ENCODE data around the gene CCDC192.

CCDC192 gene

DNA sequence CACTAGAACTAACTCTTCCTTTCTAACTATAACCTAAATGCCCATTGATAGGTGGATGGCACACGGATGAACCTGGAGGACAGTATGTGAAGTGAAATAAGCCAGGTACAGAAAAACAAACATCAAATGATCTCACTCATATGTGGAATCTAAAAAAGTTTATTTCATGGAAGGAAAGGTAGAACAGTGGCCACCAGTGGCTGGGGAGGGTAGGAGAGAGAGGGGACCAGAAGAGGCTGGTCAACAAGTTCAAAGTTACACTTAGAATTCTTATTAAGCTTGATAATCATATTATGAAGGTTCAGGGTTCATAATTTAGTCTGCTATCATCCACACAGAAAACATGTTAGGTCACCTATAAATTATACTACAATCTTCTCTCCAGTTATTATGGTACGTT, 272.8 kb downstream of the CCDC192 start:
- no peak overlapping the region for H3K9ac ChIP-seq (ENCODE audit: insufficient read length, low read depth)
- no peaks in the 10 kb centered on the region for H3K9me3 ChIP-seq (ENCODE audit: insufficient read depth, low read length)
- TF ChIP-seq SUZ12 (IDR thresholded peaks at IDR 0.05; ENCODE audit: extremely low read depth, insufficient read depth, insufficient read length) (no peak), ZNF274 (IDR thresholded peaks at IDR 0.05; ENCODE audit: low read depth, low read length) (no peak), YY1 (IDR thresholded peaks at IDR 0.05; ENCODE audit: insufficient read depth, insufficient read length) (no peak)
- no peak overlapping the region for H3K4me3 ChIP-seq (ENCODE audit: insufficient read length, low read depth)
- H3K27me3 ChIP-seq (ENCODE audit: insufficient read depth, insufficient read length), result no peaks in the 10 kb centered on the region
- H3K36me3 ChIP-seq (ENCODE audit: insufficient read depth, insufficient read length, low read length), result no peaks in the 10 kb centered on the region
- H3K4me1 ChIP-seq (ENCODE audit: insufficient read depth, insufficient read length), result no peaks in the 10 kb centered on the region
- no peak for DNase-seq (ENCODE audit: low read depth, low spot score)

GRCh38 chr5:127976525-127976924, 273.3 kb downstream of the CCDC192 start:
- no peak overlapping the region for H3K4me3 ChIP-seq (ENCODE audit: insufficient read length, low read depth)
- H3K9ac ChIP-seq (ENCODE audit: insufficient read length, low read depth), result no peak overlapping the region
- H3K9me3 ChIP-seq (ENCODE audit: insufficient read depth, low read length), result no peaks in the 10 kb centered on the region
- H3K36me3 ChIP-seq (ENCODE audit: insufficient read depth, insufficient read length, low read length), result no peaks in the 10 kb centered on the region
- no peak for TF ChIP-seq SUZ12 (IDR thresholded peaks at IDR 0.05; ENCODE audit: extremely low read depth, insufficient read depth, insufficient read length)
- TF ChIP-seq ZNF274 (IDR thresholded peaks at IDR 0.05; ENCODE audit: low read depth, low read length), result no peak
- no peak for TF ChIP-seq YY1 (IDR thresholded peaks at IDR 0.05; ENCODE audit: insufficient read depth, insufficient read length)
- H3K27me3 ChIP-seq (ENCODE audit: insufficient read depth, insufficient read length), result no peaks in the 10 kb centered on the region
- H3K4me1 ChIP-seq (ENCODE audit: insufficient read depth, insufficient read length), result no peaks in the 10 kb centered on the region
- no peak for DNase-seq (ENCODE audit: low read depth, low spot score)

DNA sequence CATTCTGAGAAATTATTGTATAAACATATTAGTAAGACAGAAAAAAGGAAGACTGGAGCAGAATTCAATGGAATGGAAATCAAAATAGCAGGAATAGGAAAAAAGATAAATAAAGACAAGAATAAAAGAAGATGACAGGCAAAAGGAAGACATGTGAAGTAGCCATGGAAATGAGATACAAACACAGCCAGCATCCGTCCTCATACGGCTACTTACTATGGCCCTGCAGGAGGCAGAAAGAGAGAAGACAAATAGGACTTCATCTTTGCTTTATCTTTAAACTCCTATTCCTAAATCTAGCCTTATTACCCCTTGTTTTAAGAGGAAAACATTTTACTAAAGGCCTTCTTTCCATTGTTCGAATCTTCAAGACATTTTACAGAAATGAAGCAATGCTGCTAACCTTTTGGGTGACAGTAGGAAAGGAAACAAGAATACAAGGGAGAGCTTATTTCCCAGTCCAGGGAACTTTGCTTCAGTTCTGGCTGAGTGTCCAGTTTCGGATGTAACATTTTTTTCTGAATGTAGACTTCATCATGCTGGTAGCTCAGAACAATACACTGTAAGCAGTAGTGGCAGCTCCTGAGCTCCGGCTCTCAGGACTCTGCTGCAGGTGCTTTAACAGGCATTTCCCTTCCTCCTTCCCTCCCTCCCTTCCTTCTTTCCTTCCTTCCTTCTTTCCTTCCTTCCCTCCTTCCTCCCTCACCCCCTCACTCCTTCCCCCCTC, 274.0 kb downstream of the CCDC192 start:
- Histone ChIP-seq H3K27me3 (ENCODE audit: insufficient read depth, insufficient read length) (no peaks in the 10 kb centered on the region), H3K36me3 (ENCODE audit: insufficient read depth, insufficient read length, low read length) (no peaks in the 10 kb centered on the region), H3K9ac (ENCODE audit: insufficient read length, low read depth) (no peak overlapping the region), H3K9me3 (ENCODE audit: insufficient read depth, low read length) (no peaks in the 10 kb centered on the region), H3K4me3 (ENCODE audit: insufficient read length, low read depth) (no peak overlapping the region), H3K4me1 (ENCODE audit: insufficient read depth, insufficient read length) (no peaks in the 10 kb centered on the region)
- no peak for DNase-seq (ENCODE audit: low read depth, low spot score)
- TF ChIP-seq YY1 (IDR thresholded peaks at IDR 0.05; ENCODE audit: insufficient read depth, insufficient read length) (no peak), ZNF274 (IDR thresholded peaks at IDR 0.05; ENCODE audit: low read depth, low read length) (no peak), SUZ12 (IDR thresholded peaks at IDR 0.05; ENCODE audit: extremely low read depth, insufficient read depth, insufficient read length) (no peak)

GRCh38 chr5:127978738-127979300, 275.6 kb downstream of the CCDC192 start:
- no peak overlapping the region for H3K9ac ChIP-seq (ENCODE audit: insufficient read length, low read depth)
- H3K9me3 ChIP-seq (ENCODE audit: insufficient read depth, low read length), result no peaks in the 10 kb centered on the region
- DNase-seq (ENCODE audit: low read depth, low spot score), result no peak
- H3K4me3 ChIP-seq (ENCODE audit: insufficient read length, low read depth), result no peak overlapping the region
- no peaks in the 10 kb centered on the region for H3K36me3 ChIP-seq (ENCODE audit: insufficient read depth, insufficient read length, low read length)
- no peaks in the 10 kb centered on the region for H3K27me3 ChIP-seq (ENCODE audit: insufficient read depth, insufficient read length)
- no peaks in the 10 kb centered on the region for H3K4me1 ChIP-seq (ENCODE audit: insufficient read depth, insufficient read length)
- TF ChIP-seq ZNF274 (IDR thresholded peaks at IDR 0.05; ENCODE audit: low read depth, low read length), result no peak
- no peak for TF ChIP-seq SUZ12 (IDR thresholded peaks at IDR 0.05; ENCODE audit: extremely low read depth, insufficient read depth, insufficient read length)
- no peak for TF ChIP-seq YY1 (IDR thresholded peaks at IDR 0.05; ENCODE audit: insufficient read depth, insufficient read length)

DNA sequence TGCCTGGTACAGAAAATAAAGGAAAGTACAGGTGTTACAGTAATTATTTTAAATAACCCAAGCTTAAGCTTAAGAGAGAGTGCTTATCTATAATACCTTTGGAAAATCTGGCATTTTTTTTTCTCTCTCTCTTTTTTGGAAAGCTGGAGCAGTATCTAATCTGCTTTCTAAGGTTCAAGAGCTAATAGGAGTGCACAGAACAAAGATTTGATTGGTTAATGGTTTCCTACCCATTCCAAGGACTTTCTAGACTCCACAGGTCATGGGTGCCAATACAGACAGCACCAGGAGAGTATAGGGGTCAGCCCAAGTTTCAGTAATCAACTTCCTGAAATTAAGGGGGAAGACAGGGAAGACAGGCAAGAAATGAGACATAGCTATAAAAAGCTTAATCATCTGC, 276.3 kb downstream of the CCDC192 start:
- H3K9me3 ChIP-seq (ENCODE audit: insufficient read depth, low read length), result no peaks in the 10 kb centered on the region
- no peaks in the 10 kb centered on the region for H3K36me3 ChIP-seq (ENCODE audit: insufficient read depth, insufficient read length, low read length)
- H3K9ac ChIP-seq (ENCODE audit: insufficient read length, low read depth), result no peak overlapping the region
- no peak for DNase-seq (ENCODE audit: low read depth, low spot score)
- H3K27me3 ChIP-seq (ENCODE audit: insufficient read depth, insufficient read length), result no peaks in the 10 kb centered on the region
- no peak overlapping the region for H3K4me3 ChIP-seq (ENCODE audit: insufficient read length, low read depth)
- TF ChIP-seq SUZ12 (IDR thresholded peaks at IDR 0.05; ENCODE audit: extremely low read depth, insufficient read depth, insufficient read length) (no peak), ZNF274 (IDR thresholded peaks at IDR 0.05; ENCODE audit: low read depth, low read length) (no peak), YY1 (IDR thresholded peaks at IDR 0.05; ENCODE audit: insufficient read depth, insufficient read length) (no peak)
- H3K4me1 ChIP-seq (ENCODE audit: insufficient read depth, insufficient read length), result no peaks in the 10 kb centered on the region

- TF ChIP-seq ZNF274 (IDR thresholded peaks at IDR 0.05; ENCODE audit: low read depth, low read length) (no peak), YY1 (IDR thresholded peaks at IDR 0.05; ENCODE audit: insufficient read depth, insufficient read length) (no peak), SUZ12 (IDR thresholded peaks at IDR 0.05; ENCODE audit: extremely low read depth, insufficient read depth, insufficient read length) (no peak)
- Histone ChIP-seq H3K9me3 (ENCODE audit: insufficient read depth, low read length) (no peaks in the 10 kb centered on the region), H3K9ac (ENCODE audit: insufficient read length, low read depth) (no peak overlapping the region), H3K27me3 (ENCODE audit: insufficient read depth, insufficient read length) (no peaks in the 10 kb centered on the region), H3K4me1 (ENCODE audit: insufficient read depth, insufficient read length) (no peaks in the 10 kb centered on the region), H3K4me3 (ENCODE audit: insufficient read length, low read depth) (no peak overlapping the region), H3K36me3 (ENCODE audit: insufficient read depth, insufficient read length, low read length) (no peaks in the 10 kb centered on the region)
- no peak for DNase-seq (ENCODE audit: low read depth, low spot score)
These were observed 277.7 kb downstream of the CCDC192 start for GRCh38 chr5:127980843-127981242.

DNA sequence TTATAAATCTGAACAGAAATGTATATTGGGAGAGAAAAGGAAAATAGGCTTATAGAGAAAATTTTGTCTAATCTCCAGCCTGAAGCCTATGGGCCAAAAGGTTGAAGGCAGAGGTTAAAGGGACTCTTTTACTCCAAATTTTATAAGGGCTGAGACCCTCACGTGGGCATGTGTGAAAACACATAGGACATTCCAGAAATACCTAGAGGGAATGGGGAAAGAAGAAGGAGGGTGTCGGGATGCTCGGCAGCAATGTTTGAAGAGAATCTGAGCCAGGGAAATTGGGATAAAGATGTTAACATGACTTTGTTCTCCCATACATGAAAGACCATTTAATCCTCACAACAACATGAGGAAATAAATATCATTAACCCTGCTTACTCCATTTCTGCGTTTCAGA, 278.3 kb downstream of the CCDC192 start:
- no peak overlapping the region for H3K4me3 ChIP-seq (ENCODE audit: insufficient read length, low read depth)
- DNase-seq (ENCODE audit: low read depth, low spot score), result no peak
- H3K9me3 ChIP-seq (ENCODE audit: insufficient read depth, low read length), result no peaks in the 10 kb centered on the region
- H3K27me3 ChIP-seq (ENCODE audit: insufficient read depth, insufficient read length), result no peaks in the 10 kb centered on the region
- no peak overlapping the region for H3K9ac ChIP-seq (ENCODE audit: insufficient read length, low read depth)
- H3K4me1 ChIP-seq (ENCODE audit: insufficient read depth, insufficient read length), result no peaks in the 10 kb centered on the region
- no peaks in the 10 kb centered on the region for H3K36me3 ChIP-seq (ENCODE audit: insufficient read depth, insufficient read length, low read length)
- TF ChIP-seq YY1 (IDR thresholded peaks at IDR 0.05; ENCODE audit: insufficient read depth, insufficient read length) (no peak), SUZ12 (IDR thresholded peaks at IDR 0.05; ENCODE audit: extremely low read depth, insufficient read depth, insufficient read length) (no peak), ZNF274 (IDR thresholded peaks at IDR 0.05; ENCODE audit: low read depth, low read length) (no peak)

All from NT2/D1 (cell line).